RPMI8226 (cell line): ENCODE data around the gene RPUSD2.

ENCODE experiments used
- DNase-seq: peaks from one replicate; pipeline ENCODE4 v3.0.0-alpha.2; 2015

Gene RPUSD2

GRCh38 chr15:40569129-40569953 lies at the start of gene RPUSD2:
RPUSD2 (plus strand) TSS chr15:40569299; CDS start chr15:40569338, 39 bp downstream.
- DNase-seq, result peak; percentile 89

GRCh38 chr15:40523611-40524010 lies 45.5 kb upstream of the RPUSD2 start:
- no peak for DNase-seq

GRCh38 chr15:40525855-40526254 lies 43.2 kb upstream of the RPUSD2 start:
- DNase-seq, result no peak

GRCh38 chr15:40528801-40529200 lies 40.3 kb upstream of the RPUSD2 start:
- no peak for DNase-seq

- DNase-seq, result no peak
These were observed 35.2 kb upstream of the RPUSD2 start for GRCh38 chr15:40533763-40534364.

GRCh38 chr15:40534371-40534770 lies 34.7 kb upstream of the RPUSD2 start:
- DNase-seq, result no peak

GRCh38 chr15:40536501-40536900 lies 32.6 kb upstream of the RPUSD2 start:
- no peak for DNase-seq

- no peak for DNase-seq
These were observed 30.1 kb upstream of the RPUSD2 start for GRCh38 chr15:40538976-40539375.

- DNase-seq, result no peak
These were observed 26.0 kb upstream of the RPUSD2 start for GRCh38 chr15:40543082-40543481.

- DNase-seq, result peak; percentile 50
These were observed 25.3 kb upstream of the RPUSD2 start for GRCh38 chr15:40543631-40544294.

- no peak for DNase-seq
These were observed 23.6 kb upstream of the RPUSD2 start for GRCh38 chr15:40545457-40545856.

- DNase-seq, result no peak
These were observed 20.5 kb upstream of the RPUSD2 start for GRCh38 chr15:40548610-40549009.

GRCh38 chr15:40549894-40550293 lies 19.2 kb upstream of the RPUSD2 start:
- DNase-seq, result peak; percentile 58

- peak; percentile 77 for DNase-seq
These were observed 18.6 kb upstream of the RPUSD2 start for GRCh38 chr15:40550341-40551037.

- DNase-seq, result no peak
These were observed 15.0 kb upstream of the RPUSD2 start for GRCh38 chr15:40554161-40554525.

GRCh38 chr15:40555876-40556275 lies 13.2 kb upstream of the RPUSD2 start:
- DNase-seq, result no peak

GRCh38 chr15:40558952-40559742 lies 10.0 kb upstream of the RPUSD2 start:
- DNase-seq, result no peak

- DNase-seq, result no peak
These were observed 6.4 kb upstream of the RPUSD2 start for GRCh38 chr15:40562691-40563090.

GRCh38 chr15:40563426-40563825 lies 5.7 kb upstream of the RPUSD2 start:
- no peak for DNase-seq

GRCh38 chr15:40564591-40565332 lies 4.3 kb upstream of the RPUSD2 start, which contains the start of gene CCDC32:
CCDC32 (minus strand) TSS chr15:40565042; CDS start chr15:40563015, 2,027 bp downstream.
- DNase-seq, result peak; percentile 97
